ENCODE data around the gene RSAD1.

DNA sequence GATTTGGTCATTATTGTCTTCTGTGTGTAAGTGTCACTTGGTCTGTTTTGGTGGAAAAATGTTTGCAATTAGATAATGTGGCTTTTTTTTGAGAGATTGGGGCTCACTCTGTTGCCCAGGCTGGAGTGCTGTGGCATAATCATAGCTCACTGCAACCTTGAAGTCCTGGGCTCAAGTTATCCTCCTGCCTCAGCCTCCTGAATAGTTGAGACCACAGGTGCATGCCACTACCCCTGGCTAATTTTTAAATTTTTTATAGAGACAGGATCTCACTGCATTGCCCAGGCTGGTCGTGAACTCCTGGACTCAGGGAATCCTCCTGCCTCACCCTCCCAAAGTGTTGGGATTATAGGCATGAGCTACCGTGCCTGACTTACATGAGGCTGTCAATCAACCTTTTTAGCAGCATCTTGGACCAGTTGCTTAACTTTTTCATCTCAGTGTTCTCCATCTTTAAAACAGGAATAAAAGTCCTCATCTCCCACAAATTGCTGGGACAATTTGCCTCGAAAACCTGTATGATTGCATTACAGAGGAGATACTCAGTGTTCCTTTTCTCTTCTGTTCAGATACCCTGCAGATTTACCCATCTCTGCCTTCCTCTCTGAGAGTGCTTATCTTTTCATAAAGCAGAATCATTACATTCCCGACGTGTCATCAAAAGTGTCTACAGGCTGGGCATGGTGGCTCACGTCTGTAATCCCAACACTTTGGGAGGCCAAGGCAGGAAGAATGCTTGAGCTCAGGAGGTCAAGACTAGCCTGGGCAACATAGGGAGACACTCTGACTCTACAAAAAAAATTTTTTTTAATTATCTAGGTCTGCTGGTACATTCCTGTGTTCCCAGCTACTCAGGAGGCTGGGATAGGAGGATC is 33.6 kb upstream of the RSAD1 start:
- TF ChIP-seq, protein P1, sequence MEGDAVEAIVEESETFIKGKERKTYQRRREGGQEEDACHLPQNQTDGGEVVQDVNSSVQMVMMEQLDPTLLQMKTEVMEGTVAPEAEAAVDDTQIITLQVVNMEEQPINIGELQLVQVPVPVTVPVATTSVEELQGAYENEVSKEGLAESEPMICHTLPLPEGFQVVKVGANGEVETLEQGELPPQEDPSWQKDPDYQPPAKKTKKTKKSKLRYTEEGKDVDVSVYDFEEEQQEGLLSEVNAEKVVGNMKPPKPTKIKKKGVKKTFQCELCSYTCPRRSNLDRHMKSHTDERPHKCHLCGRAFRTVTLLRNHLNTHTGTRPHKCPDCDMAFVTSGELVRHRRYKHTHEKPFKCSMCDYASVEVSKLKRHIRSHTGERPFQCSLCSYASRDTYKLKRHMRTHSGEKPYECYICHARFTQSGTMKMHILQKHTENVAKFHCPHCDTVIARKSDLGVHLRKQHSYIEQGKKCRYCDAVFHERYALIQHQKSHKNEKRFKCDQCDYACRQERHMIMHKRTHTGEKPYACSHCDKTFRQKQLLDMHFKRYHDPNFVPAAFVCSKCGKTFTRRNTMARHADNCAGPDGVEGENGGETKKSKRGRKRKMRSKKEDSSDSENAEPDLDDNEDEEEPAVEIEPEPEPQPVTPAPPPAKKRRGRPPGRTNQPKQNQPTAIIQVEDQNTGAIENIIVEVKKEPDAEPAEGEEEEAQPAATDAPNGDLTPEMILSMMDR (IDR thresholded peaks at IDR 0.05), result no peak
- TF ChIP-seq POLR2A (IDR thresholded peaks at IDR 0.05), result no peak
